Measurements from ENCODE around the gene LRMDA.

GRCh38 chr10:76333326-76333725 lies 901.9 kb downstream of the LRMDA start:
- TF ChIP-seq CTCF (IDR thresholded peaks at IDR 0.05) (no peak), EP300 (IDR thresholded peaks at IDR 0.05) (no peak), POLR2A (IDR thresholded peaks at IDR 0.05) (no peak)

Measured in tibial nerve (tissue), 4 donors.